ENCODE data around the gene P2RY14.

- TF ChIP-seq CTCF (IDR thresholded peaks at IDR 0.05), result no peak
- TF ChIP-seq POLR2A (IDR thresholded peaks at IDR 0.05), result no peak
Measured at GRCh38 chr3:151303751-151304150, 25.4 kb upstream of the P2RY14 start.
